CD4-positive, alpha-beta T cell treated with Interleukin-4 for 1 hour (primary cell): ENCODE results near the gene TNNC2.

Experiments used
- DNase-seq, 2 donors: peaks; one replicate each; pipeline ENCODE4 v3.0.0-alpha.2; 2020 to 2022

The TNNC2 gene

GRCh38 chr20:45779011-45779915 lies 47.8 kb downstream of the TNNC2 start:
- no peak for DNase-seq

GRCh38 chr20:45776931-45777330 lies 50.2 kb downstream of the TNNC2 start:
- no peak for DNase-seq

- no peak for DNase-seq
These were observed 51.7 kb downstream of the TNNC2 start for GRCh38 chr20:45775411-45775810.

GRCh38 chr20:45774945-45775344 lies 52.2 kb downstream of the TNNC2 start:
- DNase-seq, result no peak
